Measurements from ENCODE around the gene CLDN34. TPM values are rescaled to one million over a fixed set of nuclear protein-coding genes. Genes with fewer than 3 reads are reported as not detected.

The CLDN34 gene
- total and polyA plus RNA-seq, 2 experiments from 2014 or later: not detected

- Histone ChIP-seq H3K9me2 (ENCODE audit: insufficient read depth) (no peaks in the 10 kb centered on the region), H3K4me2 (no peak overlapping the region), H2AFZ (no peak overlapping the region), H4K20me1 (replicated peaks; ENCODE audit: insufficient read depth) (no peaks in the 10 kb centered on the region), H3K36me3 (ENCODE audit: insufficient read depth) (no peaks in the 10 kb centered on the region), H3K79me2 (replicated peaks; ENCODE audit: insufficient read depth) (no peaks in the 10 kb centered on the region), H3F3A (replicated peaks; ENCODE audit: low read depth) (no peaks in the 10 kb centered on the region), H3K4me1 (ENCODE audit: insufficient read depth) (no peaks in the 10 kb centered on the region), H3K4me3 (no peak overlapping the region), H3K27ac (ENCODE audit: low read depth) (no peak overlapping the region), H3K27me3 (ENCODE audit: insufficient read depth) (no peaks in the 10 kb centered on the region)
- Mint-ChIP-seq H3K27me3 (ENCODE audit: insufficient read depth, low read depth, poor library complexity) (peaks cover 2% of the 10 kb centered on the region), H3K9me3 (no peaks in the 10 kb centered on the region), H3K4me3 (no peak overlapping the region), H3K36me3 (ENCODE audit: low read depth) (no peaks in the 10 kb centered on the region), H3K27ac (no peak overlapping the region), H3K4me1 (no peaks in the 10 kb centered on the region)
- ATAC-seq (no peak), DNase-seq (ENCODE audit: low spot score) (no peak)
- TF ChIP-seq CREB1 (CRISPR knock-in tag; IDR thresholded peaks at IDR 0.05; ENCODE audit: low read depth) (no peak), JUNB (IDR thresholded peaks at IDR 0.05; ENCODE audit: unreplicated experiment) (no peak), STAT1 (IDR thresholded peaks at IDR 0.05; ENCODE audit: unreplicated experiment) (no peak), ZNF331 (CRISPR knock-in tag; IDR thresholded peaks at IDR 0.05; ENCODE audit: low read depth) (no peak), REST (IDR thresholded peaks at IDR 0.05; ENCODE audit: unreplicated experiment) (no peak), ZNF462 (CRISPR knock-in tag; IDR thresholded peaks at IDR 0.05) (no peak), POLR2AphosphoS5 (IDR thresholded peaks at IDR 0.05; ENCODE audit: low read depth) (no peak), EZH2 (IDR thresholded peaks at IDR 0.05; ENCODE audit: low read depth, unreplicated experiment) (no peak)
Measured at GRCh38 chrX:9961750-9962149, 5.4 kb upstream of the CLDN34 start.
